GM23338 (cell line): Measurements from ENCODE around the gene GNPTAB.

Experiments
- CREB1 ChIP-seq: fragments of 250-450 bp; sonication (Bioruptor Pico); IDR thresholded peaks from 2 replicates; pipeline ENCODE4 v1.5.0; 2020; ENCODE audit warnings: low read depth, mild to moderate bottlenecking, moderate library complexity
- CTCF ChIP-seq, 2 experiments: fragments of 200-600 bp in 1 of 2; sonication (generic) in 1 of 2; conservative IDR thresholded peaks; 2 replicates each; pipeline versions ENCODE4 v1.5.1 to v1.6.1; 2016 to 2017; ENCODE audit warnings: antibody characterized with exemption in 2 of 2, low read depth in 2 of 2, mild to moderate bottlenecking in 2 of 2, moderate library complexity in 1 of 2
- ETS1 ChIP-seq: IDR thresholded peaks from 2 replicates; pipeline ENCODE4 v1.6.1; 2016; ENCODE audit warnings: antibody characterized with exemption
- EZH2 ChIP-seq: fragments of 200-600 bp; sonication (generic); IDR thresholded peaks from one replicate; pipeline ENCODE4 v1.8.0; 2017; ENCODE audit warnings: antibody characterized with exemption, mild to moderate bottlenecking, low read depth; ENCODE audit not compliant: unreplicated experiment
- EZH2phosphoT487 ChIP-seq: fragments of 200-600 bp; sonication (generic); IDR thresholded peaks from one replicate; pipeline ENCODE4 v1.8.1; 2018; ENCODE audit warnings: antibody characterized with exemption; ENCODE audit not compliant: unreplicated experiment
- JUNB ChIP-seq: IDR thresholded peaks from one replicate; pipeline ENCODE4 v1.6.1; 2016; ENCODE audit warnings: antibody characterized with exemption; ENCODE audit not compliant: unreplicated experiment
- NANOG ChIP-seq: IDR thresholded peaks from 2 replicates; pipeline ENCODE4 v1.6.1; 2016; ENCODE audit warnings: antibody characterized with exemption, borderline replicate concordance
- POLR2AphosphoS5 ChIP-seq: IDR thresholded peaks from 2 replicates; pipeline ENCODE4 v1.6.1; 2016; ENCODE audit warnings: antibody characterized with exemption, low read depth
- REST ChIP-seq: IDR thresholded peaks from one replicate; pipeline ENCODE4 v1.6.1; 2018; ENCODE audit warnings: antibody characterized with exemption; ENCODE audit not compliant: unreplicated experiment
- ZNF331 ChIP-seq: fragments of 250-450 bp; sonication (Bioruptor Pico); IDR thresholded peaks from 2 replicates; pipeline ENCODE4 v1.5.0; 2020; ENCODE audit warnings: low read depth, mild to moderate bottlenecking, moderate library complexity

- TF ChIP-seq JUNB (no peak), CTCF (conservative IDR thresholded peaks at IDR 0.05; ENCODE audit: low read depth in 2 of 2) (peak; percentile 13 to 21; a peak in 2 of 4 replicates), EZH2 (no peak), REST (no peak), POLR2AphosphoS5 (no peak), EZH2phosphoT487 (no peak), ETS1 (no peak), CREB1 (CRISPR knock-in tag) (no peak), ZNF331 (CRISPR knock-in tag) (no peak), NANOG (no peak)
Measured at GRCh38 chr12:101698800-101699347, 131.9 kb downstream of the GNPTAB start.
